NCI-H146 treated with DMSO at 0.1 percent for 48 hours (cell line): ENCODE results near the gene TBC1D5.
A peak's percentile ranks its signal among the peaks of the same experiment; 100 is the strongest.

Source experiments
- DNase-seq: peaks from one replicate; lab custom pipeline; 2025; ENCODE audit not compliant: unreplicated experiment; lab: John Stamatoyannopoulos, UW

The TBC1D5 gene

GRCh38 chr3:17190353-17191078, 551.9 kb downstream of the TBC1D5 start:
- DNase-seq: no peak

DNA sequence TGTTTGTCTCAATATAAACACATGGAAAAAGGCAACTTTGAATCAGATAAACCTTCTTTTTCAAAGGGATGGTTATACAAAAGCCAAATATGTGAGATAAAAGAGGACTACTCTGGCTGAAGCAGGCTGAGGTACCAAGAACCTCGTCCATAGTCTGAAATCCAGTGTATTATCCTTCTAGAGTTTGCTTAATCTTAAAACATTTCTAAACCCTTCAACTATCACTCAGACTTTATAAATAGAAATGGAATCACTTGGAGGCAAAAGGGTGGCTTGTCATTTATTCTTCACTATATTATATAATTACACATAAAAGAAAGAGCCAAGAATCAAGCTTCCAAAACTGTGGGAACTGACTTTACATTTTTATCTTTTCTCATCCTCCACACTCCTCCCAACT, 554.1 kb downstream of the TBC1D5 start:
- no peak for DNase-seq

DNA sequence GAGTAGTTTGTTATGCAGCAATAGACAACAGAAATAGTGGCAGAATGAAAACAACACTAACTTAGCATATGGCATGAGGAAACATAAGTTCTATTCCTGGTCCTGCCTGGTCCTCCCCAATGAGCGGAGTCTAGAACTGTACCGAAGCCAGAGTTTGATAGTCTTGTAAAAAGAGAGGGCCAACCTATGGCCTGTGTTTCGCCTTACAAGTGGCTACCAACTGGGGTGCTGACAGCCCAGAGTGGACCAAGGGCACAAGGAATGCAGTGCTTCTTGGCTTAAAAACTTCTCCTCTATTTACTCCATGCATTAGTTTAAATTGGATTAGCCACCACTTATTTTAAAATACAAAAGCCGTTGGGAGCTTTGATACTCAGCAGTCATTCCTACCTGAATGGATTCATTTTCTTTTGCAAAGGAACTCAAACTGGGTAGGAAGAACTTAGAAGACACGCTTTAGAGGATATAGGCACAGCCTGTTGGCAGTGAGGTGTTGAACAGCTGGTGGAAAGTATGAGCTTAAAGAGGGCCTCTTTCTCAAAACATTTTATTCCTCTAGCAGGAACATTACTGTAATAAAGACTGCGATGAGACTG, 554.7 kb downstream of the TBC1D5 start:
- DNase-seq: no peak

GRCh38 chr3:17183951-17184550, 558.4 kb downstream of the TBC1D5 start:
- no peak for DNase-seq

DNA sequence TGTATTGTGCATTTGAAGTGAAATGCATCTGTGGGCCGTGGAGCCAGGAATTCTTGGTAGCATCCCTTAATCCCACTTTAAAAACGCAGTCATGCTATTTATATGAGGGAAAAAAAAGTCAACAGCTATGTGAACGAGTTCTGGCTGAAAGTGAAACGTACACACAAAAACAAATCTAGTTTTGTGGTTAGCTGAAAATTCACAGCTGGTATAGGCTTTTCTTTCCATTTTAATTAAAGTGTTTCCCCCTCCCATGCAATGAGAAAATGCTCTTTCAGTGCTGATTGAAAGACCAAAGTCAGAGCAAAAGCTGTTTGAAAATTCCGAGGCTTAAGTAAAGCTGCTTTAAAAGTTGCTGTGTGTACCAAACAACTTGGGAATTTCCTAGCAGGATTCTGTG, 560.3 kb downstream of the TBC1D5 start:
- DNase-seq: no peak

DNA sequence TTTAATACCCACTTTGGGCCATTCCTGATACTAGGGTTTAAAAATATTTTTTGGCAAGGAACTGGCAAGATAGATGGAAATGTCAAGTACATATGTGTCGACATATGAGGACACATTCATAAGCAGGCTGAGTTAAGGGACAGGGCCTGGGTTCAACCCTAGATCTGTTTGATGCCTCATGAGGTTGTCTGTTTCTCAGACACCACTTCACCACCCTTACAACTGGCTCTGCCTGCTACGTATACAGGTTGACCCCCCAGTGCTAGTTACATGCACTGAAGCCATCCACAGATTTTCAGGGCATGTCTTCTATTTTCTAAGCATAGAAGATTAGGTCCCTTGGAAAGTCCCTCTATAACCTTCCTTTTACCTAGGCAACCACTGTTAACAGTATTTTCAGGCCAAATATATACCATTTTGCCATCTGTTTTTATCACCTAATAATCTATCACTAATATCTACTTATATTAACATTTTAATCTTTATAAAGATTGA, 561.0 kb downstream of the TBC1D5 start:
- DNase-seq: no peak

DNA sequence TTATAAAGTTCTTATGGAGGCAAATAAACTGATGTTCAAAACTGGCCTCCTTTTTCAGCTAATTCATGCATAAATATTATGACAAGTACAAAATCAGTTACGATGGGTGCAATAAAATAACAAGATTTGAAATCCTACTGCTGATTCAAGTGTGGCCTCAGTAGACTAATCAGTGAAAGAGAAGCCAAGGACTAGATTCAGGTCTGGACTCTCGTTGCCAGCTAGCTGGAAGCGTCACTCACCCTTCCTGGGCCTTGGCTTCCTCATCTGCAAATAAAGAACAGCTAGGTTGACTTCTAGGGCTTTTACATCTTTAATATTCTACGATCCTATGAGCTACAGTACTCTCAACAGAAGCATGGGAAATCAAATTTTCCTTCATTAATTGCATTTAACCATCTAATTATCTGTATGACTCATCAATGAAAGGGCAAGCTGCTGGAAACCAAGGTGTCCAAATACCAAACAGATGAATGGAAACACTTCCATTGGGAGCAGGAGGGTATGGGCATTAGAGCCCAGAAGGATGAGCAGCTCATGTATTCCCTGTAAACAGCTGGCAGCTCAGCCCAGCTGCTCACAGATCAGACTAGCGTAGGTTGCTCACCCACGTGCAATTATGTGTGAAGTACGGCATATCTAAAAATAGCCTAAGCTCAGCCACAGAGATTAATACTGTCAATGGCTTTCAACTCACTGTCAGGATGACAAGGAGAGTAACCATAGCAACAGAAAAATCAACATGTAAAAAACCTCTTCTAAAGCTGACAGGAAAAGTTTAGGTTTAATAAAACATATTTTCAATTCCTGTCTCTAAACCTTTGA, 562.8 kb downstream of the TBC1D5 start:
- DNase-seq: peak; percentile 36

DNA sequence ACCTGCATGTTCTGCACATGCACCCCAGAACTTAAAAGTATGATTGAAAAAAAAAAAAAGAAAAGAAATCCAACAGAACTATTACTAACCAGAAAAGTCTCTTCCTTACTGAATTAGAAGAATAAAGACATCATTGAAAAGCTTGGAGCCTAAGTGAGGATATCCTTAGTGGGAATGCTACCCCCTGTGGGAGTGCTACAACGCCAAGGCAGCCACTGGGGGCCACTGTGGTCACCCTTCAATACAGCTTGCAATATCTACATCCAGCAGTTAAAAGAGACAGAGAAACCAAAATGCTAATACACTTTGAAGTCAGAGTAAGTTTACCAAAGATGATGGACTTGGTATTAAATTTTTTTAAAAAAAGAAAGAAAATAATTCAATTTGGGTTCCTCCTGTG, 565.7 kb downstream of the TBC1D5 start:
- DNase-seq: no peak

DNA sequence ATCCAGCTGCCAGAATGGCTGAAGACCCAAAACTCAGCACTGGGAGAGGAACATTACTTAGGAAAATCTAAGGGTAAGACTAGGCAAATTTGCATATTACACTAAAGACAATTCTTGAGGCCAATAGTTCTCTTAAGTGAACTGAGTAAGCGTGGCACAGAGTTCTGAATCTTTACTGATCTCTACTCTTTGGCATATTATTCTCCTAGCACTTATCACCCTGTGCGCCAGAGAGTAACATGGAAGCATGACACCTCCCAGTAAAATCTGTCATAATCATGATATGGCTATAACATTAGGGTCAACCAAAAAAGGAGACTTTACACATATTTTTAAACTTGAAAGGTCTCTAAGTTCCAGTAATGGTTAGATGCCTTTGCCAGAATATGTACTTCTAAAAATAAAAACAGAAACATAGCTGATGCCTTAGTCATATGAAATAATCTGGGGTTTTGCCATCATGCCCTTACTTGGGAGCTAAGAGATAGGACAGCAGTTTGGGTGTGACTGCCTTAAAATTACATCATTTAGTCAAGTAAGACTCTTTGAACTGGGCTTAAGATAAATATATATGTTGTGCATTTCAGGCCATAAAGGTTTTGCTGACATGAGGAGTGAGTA, 567.1 kb downstream of the TBC1D5 start:
- no peak for DNase-seq

DNA sequence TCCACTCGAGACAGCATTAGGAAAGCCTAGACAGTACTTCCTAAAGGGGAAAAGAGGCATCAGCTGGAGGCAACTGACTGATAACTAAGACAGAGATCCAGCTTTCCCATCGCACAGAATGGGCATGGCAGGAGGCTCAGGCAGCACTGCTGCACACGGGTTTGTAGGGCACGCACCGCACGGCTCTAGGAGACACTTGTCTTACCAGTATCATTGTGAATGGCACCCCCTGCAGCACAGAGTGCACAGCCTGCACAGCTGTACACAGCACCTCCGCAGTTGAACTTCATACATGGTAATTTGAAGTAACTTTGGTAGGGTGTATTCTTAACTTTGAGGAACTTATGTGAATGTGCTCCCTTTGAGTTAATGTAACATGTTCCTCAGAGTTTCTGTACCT, 576.1 kb downstream of the TBC1D5 start:
- DNase-seq: no peak

DNA sequence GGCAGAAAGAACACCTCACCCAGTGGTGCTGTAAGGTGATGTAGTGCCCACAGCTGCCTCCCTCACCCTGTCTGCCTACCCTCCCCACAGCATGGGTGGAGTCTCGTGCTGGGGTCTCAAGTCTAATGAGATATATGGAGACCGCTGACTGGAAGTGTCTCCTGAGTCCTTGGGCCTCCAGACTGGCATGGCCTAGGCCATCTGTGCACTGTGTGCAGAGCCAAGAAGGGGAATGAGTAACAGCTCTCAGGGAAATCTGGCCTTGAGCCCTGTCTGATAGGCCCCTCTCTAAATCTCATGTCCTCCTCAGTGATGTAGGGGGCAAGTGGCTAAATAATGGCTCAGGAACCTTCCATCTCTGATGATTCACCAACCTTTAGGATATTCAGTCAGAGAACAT, 580.3 kb downstream of the TBC1D5 start:
- DNase-seq: no peak

DNA sequence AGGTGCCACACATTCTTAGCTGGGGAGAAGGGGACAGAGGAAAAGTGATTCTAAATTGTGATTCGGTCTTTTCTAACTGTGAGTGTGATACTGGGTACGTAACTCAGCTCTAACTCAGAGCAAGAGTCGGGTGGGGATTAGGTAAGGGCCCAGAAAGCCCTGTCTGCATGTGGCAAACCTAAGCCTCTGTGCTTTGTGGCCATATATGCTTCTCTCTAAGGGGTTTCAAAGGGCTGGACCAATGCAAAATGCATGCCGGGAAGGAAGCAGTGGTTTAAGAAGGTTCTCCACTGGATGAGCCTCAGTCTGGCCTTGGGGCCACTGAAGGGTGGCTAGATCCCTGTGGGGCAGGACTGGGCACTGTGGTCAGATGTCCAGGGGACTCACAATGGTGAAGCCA, 581.8 kb downstream of the TBC1D5 start:
- DNase-seq: no peak

DNA sequence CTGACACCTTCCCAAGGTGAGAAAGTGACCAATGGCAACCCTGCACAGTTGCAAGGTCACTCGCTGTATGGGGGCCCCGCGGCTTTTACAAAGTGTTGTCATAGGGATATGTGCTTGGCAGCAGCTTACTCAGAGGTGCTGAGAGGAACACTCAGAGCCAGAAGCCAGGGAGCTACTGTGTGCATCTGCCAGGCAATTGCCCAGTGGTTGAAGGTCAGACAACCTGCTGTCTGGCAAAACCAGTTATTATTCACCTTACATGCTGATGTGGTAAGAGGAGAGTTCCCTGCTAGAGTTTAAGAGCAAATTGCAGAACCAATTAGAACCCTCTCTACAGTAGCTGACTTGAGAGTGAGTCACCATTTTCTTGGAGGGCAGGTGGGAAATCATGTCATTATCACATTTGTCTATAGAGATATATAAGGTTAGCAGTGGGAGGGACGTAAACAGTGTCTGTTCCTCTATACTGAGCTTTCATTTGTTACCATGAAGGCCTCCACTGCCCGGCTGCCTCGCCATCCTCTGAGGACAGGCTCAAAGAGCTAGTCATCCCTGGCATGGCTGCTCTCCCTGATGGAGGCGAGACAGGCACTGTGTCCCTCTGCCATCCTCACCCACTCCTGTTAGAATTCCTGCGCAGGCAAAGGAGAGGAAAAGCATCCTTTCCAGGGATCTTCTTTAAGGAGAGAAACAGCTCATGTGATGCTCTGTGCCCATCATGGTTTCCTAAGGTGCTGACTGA, 583.3 kb downstream of the TBC1D5 start:
- DNase-seq: no peak

- no peak for DNase-seq
Measured at GRCh38 chr3:17157713-17158112, 584.7 kb downstream of the TBC1D5 start.

DNA sequence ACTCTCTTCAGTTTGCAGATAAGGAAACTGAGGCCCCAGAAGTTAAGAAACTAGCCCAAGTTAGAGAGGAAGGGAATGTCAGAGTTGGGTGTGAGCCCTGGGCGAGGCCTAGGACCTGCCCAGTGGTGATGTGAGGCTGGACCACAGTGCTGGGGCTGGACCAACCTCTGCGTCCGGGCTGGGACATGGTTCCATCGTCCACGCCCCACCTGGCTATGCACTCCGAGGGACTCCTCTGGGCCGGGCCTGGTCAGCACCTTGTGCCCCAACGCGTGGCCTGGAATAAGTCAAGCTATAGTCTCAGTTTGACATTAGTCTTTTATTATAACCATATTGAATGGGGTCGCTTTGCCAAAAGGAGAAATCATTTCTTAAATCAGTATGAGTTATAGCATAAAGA, 585.6 kb downstream of the TBC1D5 start:
- DNase-seq: no peak

DNA sequence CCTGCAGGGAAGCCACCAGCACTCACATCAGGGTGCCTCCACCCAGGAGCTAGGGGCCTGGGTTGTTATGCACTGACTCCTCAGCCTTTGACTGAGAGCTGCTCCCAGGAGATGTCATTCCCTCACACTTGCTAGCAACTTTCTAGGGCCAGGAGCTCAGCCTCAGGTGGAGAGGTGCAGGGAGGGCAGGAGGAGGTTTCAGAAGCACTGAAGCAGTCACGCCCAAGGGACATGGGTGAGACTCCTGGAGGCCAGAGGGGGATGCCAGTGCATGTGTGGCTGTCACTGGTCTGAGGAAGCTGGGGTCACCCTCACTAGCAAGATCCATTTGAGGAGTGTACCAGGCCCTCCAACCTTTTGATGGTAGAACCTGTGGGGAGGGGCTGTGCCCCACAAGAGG, 586.5 kb downstream of the TBC1D5 start:
- DNase-seq: no peak

- DNase-seq: no peak
Measured at GRCh38 chr3:17154941-17155340, 587.5 kb downstream of the TBC1D5 start.

DNA sequence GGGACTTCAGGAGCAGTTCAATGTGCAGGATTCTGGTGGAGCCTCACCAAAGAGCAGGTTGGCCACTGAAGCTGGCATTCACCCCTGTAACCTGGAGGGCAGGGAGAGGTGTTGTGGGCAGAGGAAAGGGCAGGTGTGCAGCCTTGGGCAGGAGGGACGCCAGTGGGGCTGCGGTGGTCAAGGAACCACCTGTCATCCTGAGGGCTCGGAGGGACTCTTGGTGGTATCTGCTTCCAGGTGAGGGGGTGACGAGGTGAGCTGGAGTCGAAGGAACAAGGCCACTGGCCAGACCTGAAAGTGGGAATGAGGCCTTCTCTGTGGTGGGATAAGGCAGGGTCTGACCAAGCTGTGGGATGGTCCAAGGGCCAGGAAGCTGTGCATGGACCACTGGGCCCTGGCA, 588.2 kb downstream of the TBC1D5 start:
- DNase-seq: no peak

DNA sequence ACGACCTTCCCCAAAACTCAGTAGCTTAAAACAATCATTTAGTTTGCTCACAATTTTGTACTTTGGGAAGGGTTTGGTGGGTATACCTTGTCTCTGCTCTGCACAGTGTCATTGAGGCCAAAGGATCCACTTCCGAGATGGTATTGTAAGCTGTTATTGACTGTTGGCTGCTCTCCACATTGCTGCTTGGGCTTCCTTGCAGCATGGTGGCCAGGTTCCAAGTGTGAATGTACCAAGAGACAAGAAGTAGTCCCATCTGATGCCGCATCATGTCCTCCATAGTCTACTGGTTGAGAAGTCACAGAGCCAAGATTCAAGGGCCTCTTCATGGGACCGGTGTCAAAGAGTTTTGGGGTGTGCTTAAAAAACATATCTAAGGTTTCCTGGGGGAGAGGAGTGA, 589.2 kb downstream of the TBC1D5 start:
- DNase-seq: no peak

DNA sequence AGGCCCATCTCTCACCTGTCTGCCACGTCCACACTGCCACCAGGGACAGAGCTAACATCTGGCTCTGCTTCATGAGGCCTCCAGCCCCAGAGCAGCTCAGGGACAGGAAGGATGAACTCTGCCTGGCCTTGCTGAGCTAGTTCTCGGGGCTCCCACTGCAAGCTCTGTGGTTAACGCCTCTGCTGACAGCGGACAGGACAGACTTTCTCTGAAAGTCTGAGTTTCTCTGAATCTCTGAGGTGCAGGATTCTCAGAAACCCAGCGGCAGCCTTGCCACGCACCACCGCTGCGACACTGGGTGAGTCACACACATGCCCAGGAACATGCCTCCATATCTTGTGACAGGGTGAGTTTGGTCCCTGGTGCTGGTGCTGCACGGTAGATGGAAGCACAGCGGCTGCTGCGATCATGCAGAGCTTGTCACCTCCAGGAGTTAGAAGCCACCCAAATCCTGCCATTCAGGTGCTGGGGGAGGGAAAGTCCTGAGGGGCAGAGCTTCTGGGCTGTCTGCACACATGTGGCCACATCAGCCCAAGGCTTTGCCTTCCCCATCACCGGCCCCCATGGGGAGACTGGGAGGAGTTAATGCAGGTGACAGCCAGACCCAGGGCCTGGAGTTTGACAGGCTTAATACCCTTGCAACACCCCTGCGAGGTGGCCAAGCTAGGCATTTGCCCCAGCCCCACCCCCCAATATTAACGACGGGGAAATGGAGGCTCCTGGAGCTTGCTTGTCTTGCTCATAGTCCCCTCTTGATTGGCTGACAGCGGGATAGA, 590.6 kb downstream of the TBC1D5 start:
- DNase-seq: no peak
